Kidney epithelial cell (primary cell): Measurements from ENCODE around the gene KLRC4. TPM values are rescaled to one million over a fixed set of nuclear protein-coding genes. Genes with fewer than 3 reads are reported as not detected.

Source experiments
- DNase-seq: peaks from one replicate; pipeline ENCODE4 v3.0.0-alpha.2; 2010; ENCODE audit warnings: low read depth
- H3K27me3 ChIP-seq: 2 replicates; pipeline ENCODE4 v1.6.0; 2011; ENCODE audit warnings: low read length; ENCODE audit not compliant: control insufficient read depth, insufficient read depth
- H3K36me3 ChIP-seq: 2 replicates; pipeline ENCODE4 v1.5.1; 2011; ENCODE audit warnings: low read length; ENCODE audit not compliant: control insufficient read depth, insufficient read depth
- H3K4me3 ChIP-seq: 2 replicates; pipeline ENCODE4 v1.5.1; 2011; ENCODE audit warnings: low read depth, mild to moderate bottlenecking, control low read depth, low read length
- CTCF ChIP-seq: IDR thresholded peaks from 2 replicates; pipeline ENCODE4 v1.5.1; 2011; ENCODE audit warnings: mild to moderate bottlenecking, moderate library complexity, low read length, control low read depth, inconsistent platforms; ENCODE audit not compliant: insufficient read depth, poor library complexity, severe bottlenecking
- total RNA-seq: library from RNA; depleted of rRNA; stranded (reverse); fragments of >200 nt; gene quantifications from 2 replicates; pipeline ENCODE4 v1.2.3, GENCODE V29; 2015

Gene KLRC4, protein sequence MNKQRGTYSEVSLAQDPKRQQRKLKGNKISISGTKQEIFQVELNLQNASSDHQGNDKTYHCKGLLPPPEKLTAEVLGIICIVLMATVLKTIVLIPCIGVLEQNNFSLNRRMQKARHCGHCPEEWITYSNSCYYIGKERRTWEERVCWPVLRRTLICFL
- not detected in 2 replicates for total RNA-seq

DNA sequence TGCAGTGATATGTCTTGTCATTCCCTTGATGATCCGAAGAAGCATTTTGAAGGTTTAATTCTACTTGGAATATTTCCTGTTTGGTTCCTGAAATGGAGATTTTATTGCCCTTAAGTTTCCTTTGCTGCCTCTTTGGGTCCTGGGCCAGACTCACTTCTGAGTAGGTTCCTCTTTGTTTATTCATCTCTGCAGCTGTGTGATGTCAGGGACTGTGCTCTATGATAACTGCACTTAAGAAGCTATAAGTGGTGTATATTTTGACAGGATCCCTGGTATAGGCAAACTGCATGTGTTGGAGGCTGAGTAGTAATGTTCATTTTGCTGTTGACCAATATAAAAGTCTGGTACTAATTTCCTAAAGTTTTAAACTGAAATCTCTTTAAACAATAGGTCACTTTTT lies at the start of gene KLRC4:
Gene KLRC4, minus strand, starts transcription at position 366 of the 400 bp plus-strand sequence. Its CDS starts 182 bp downstream, at position 184.
- no peak for DNase-seq
- no peaks in the 10 kb centered on the region for H3K27me3 ChIP-seq
- no peaks in the 10 kb centered on the region for H3K36me3 ChIP-seq
- TF ChIP-seq CTCF, result no peak
- no peak within 1 kb of the TSS for H3K4me3 ChIP-seq

DNA sequence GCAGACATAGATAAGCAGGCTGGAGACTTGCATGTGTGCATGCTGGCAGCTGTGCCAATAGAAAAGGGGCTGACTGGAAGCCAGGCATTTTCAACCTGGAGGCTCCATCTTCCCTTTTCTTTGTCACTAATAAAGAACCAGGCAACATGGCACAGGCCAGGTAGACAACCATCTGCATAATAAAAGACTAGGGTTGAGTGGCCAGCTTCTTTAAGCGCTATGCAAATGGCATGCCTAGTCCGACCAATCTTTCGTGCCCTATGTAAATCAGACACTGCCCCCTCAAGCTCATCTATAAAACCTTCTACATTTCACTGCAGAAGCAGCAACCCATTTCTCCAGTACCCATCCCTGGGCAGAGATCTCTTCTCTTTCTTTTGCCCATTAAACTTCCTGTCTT lies 48.2 kb upstream of the KLRC4 start:
- H3K4me3 ChIP-seq, result no peak overlapping the region
- H3K36me3 ChIP-seq, result no peaks in the 10 kb centered on the region
- no peaks in the 10 kb centered on the region for H3K27me3 ChIP-seq
- DNase-seq, result no peak
- no peak for TF ChIP-seq CTCF

DNA sequence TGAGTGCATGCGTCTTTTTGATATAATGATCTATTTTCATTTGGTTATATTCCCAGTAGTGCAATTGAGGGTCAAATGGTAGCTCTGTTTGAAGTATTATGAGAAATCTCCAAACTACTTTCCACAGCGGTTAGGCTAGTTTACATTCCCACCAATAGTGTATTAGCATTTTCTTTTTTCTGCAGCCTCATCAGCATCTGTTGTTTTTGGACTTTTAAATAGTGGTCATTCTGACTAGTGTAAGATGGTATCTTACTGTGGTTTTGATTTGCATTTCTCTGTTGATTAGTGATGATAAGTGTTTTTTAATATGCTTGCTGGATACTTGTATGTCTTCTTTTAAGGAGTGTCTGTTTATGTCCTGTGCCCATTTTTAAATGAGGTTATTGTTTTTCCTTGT lies 47.3 kb upstream of the KLRC4 start:
- no peak for DNase-seq
- TF ChIP-seq CTCF, result no peak
- H3K36me3 ChIP-seq, result no peaks in the 10 kb centered on the region
- H3K27me3 ChIP-seq, result no peaks in the 10 kb centered on the region
- no peak overlapping the region for H3K4me3 ChIP-seq

- no peak for TF ChIP-seq CTCF
- H3K27me3 ChIP-seq, result no peaks in the 10 kb centered on the region
Observed at GRCh38 chr12:10455766-10456165, 46.2 kb upstream of the KLRC4 start.

DNA sequence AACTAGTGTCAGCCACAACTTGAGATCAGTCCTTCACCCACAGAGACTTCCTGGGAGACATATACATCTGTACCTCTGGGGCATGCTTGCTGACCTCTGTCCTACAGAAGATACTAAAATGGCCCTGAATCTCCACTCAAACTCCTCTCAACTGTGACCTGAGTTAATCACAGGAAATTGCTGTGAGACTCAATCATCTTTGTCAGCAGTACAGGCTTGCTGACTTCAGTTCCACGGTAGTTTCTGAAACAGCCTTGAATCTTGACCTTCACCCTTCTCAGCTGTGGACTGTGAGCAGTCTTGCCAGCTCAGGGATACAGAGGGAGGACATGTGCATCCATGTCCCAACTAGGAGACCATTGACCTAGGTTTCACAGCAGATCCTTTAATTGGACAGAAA lies 45.0 kb upstream of the KLRC4 start:
- no peaks in the 10 kb centered on the region for H3K27me3 ChIP-seq
- H3K36me3 ChIP-seq, result no peaks in the 10 kb centered on the region
- DNase-seq, result peak; percentile 1
- H3K4me3 ChIP-seq, result no peak overlapping the region
- TF ChIP-seq CTCF, result no peak

More at GRCh38 chr12:10455766-10456165, 46.2 kb upstream of the KLRC4 start:
- DNase-seq, result no peak
- Histone ChIP-seq H3K36me3 (no peaks in the 10 kb centered on the region), H3K4me3 (no peak overlapping the region)

DNA sequence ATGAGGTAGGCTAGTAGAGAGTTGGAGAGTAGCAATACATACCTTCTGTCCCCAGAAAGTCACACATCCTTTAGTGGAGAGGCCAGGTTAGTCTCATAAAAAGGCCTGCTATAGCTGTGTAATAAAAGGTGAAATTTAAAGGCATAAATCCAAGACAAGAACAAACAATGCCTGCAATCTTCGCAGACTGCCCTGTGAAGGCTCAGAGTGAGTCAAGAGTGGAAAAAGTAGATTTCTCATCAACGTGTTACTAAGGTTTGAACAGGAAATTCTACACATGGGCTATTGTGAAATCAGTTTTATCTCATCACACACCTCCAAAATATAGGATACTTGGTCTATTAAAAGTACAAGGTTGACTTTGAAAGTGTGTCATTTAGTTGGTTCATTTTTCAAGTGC lies 43.6 kb upstream of the KLRC4 start, which contains the start of gene KLRC1:
Gene KLRC1, minus strand, starts transcription at position 222 of the 400 bp plus-strand sequence. CDS start 2,221 bp downstream, outside the sequence.
- no peak within 1 kb of the TSS for H3K4me3 ChIP-seq
- no peak for DNase-seq
- no peak for TF ChIP-seq CTCF

More for the DNA sequence above, 43.6 kb upstream of the KLRC4 start, which contains the start of gene KLRC1:
- no peaks in the 10 kb centered on the region for H3K27me3 ChIP-seq
- H3K36me3 ChIP-seq, result no peaks in the 10 kb centered on the region
